ENCODE measurements around the gene CUL1. TPM values are rescaled to one million over a fixed set of nuclear protein-coding genes. Genes with fewer than 3 reads are reported as not detected.

The CUL1 gene
- total RNA-seq, 1 experiment from 2014 or later = 43.6 TPM

GRCh38 chr7:148687555-148687954 is 11.1 kb upstream of the CUL1 start:
- ATAC-seq (no peak), DNase-seq (no peak)
- no TSS peak for BruUV-seq (replicated peaks)
- no peaks in the 10 kb centered on the region for H3K4me1 ChIP-seq (ENCODE audit: insufficient read depth, low read length)
- no peaks in the 10 kb centered on the region for H3K9me3 ChIP-seq (ENCODE audit: low read length)
- intact Hi-C loops (cut with micrococcal nuclease) = no loop called here
- no peaks in the 10 kb centered on the region for H3F3A ChIP-seq (ENCODE audit: low read length, unreplicated experiment)
- H3K9me2 ChIP-seq (replicated peaks; ENCODE audit: low read length) = no peaks in the 10 kb centered on the region
- no peak overlapping the region for H3K9ac ChIP-seq (ENCODE audit: low read length)
- no peaks in the 10 kb centered on the region for H3K27me3 ChIP-seq (ENCODE audit: low read length)
- TF ChIP-seq CTCF (conservative IDR thresholded peaks at IDR 0.05; ENCODE audit: low read depth, low read length) = no peak
- TF ChIP-seq EZH2 (IDR thresholded peaks at IDR 0.05; ENCODE audit: low read length, unreplicated experiment) = no peak
- TF ChIP-seq EZH2phosphoT487 (IDR thresholded peaks at IDR 0.05; ENCODE audit: borderline replicate concordance, low read length) = no peak
- no peaks in the 10 kb centered on the region for H3K79me2 ChIP-seq (ENCODE audit: low read length)
- no peaks in the 10 kb centered on the region for H4K20me1 ChIP-seq (ENCODE audit: low read length)
- H2AFZ ChIP-seq (ENCODE audit: low read length) = no peak overlapping the region
- CTCF ChIA-PET = no interaction called here
- H3K4me3 ChIP-seq (ENCODE audit: low read length) = no peak overlapping the region
- POLR2A ChIA-PET (ENCODE audit: unreplicated experiment) = no interaction called here
- no peak overlapping the region for H3K27ac ChIP-seq (ENCODE audit: low read length)
- H3K36me3 ChIP-seq (ENCODE audit: low read depth, low read length) = no peaks in the 10 kb centered on the region
- no peak overlapping the region for H3K4me2 ChIP-seq (ENCODE audit: low read length)

- intact Hi-C loops (cut with micrococcal nuclease) = no loop called here
- H4K20me1 ChIP-seq (ENCODE audit: low read length) = no peaks in the 10 kb centered on the region
- DNase-seq = no peak
- BruUV-seq (replicated peaks) = no TSS peak
- H3K27ac ChIP-seq (ENCODE audit: low read length) = no peak overlapping the region
- no peak overlapping the region for H3K4me2 ChIP-seq (ENCODE audit: low read length)
- no peaks in the 10 kb centered on the region for H3K36me3 ChIP-seq (ENCODE audit: low read depth, low read length)
- H3K9me2 ChIP-seq (replicated peaks; ENCODE audit: low read length) = no peaks in the 10 kb centered on the region
- no peak overlapping the region for H3K4me3 ChIP-seq (ENCODE audit: low read length)
- POLR2A ChIA-PET (ENCODE audit: unreplicated experiment) = no interaction called here
- TF ChIP-seq CTCF (conservative IDR thresholded peaks at IDR 0.05; ENCODE audit: low read depth, low read length) (no peak), EZH2phosphoT487 (IDR thresholded peaks at IDR 0.05; ENCODE audit: borderline replicate concordance, low read length) (no peak), EZH2 (IDR thresholded peaks at IDR 0.05; ENCODE audit: low read length, unreplicated experiment) (no peak)
- H3K27me3 ChIP-seq (ENCODE audit: low read length) = no peaks in the 10 kb centered on the region
- no peak overlapping the region for H2AFZ ChIP-seq (ENCODE audit: low read length)
- H3K9me3 ChIP-seq (ENCODE audit: low read length) = no peaks in the 10 kb centered on the region
- no peaks in the 10 kb centered on the region for H3K4me1 ChIP-seq (ENCODE audit: insufficient read depth, low read length)
- no peak for ATAC-seq
- H3K79me2 ChIP-seq (ENCODE audit: low read length) = no peaks in the 10 kb centered on the region
- H3K9ac ChIP-seq (ENCODE audit: low read length) = no peak overlapping the region
- H3F3A ChIP-seq (ENCODE audit: low read length, unreplicated experiment) = no peaks in the 10 kb centered on the region
- CTCF ChIA-PET = no interaction called here
Observed at GRCh38 chr7:148688526-148688925, 10.2 kb upstream of the CUL1 start.

- H3K27me3 ChIP-seq (ENCODE audit: low read length) = no peaks in the 10 kb centered on the region
- H3K36me3 ChIP-seq (ENCODE audit: low read depth, low read length) = no peaks in the 10 kb centered on the region
- H3K4me2 ChIP-seq (ENCODE audit: low read length) = no peak overlapping the region
- BruUV-seq (replicated peaks) = no TSS peak
- no peak for DNase-seq
- H3K9me2 ChIP-seq (replicated peaks; ENCODE audit: low read length) = no peaks in the 10 kb centered on the region
- peaks cover 9% of the 10 kb centered on the region for H3K4me1 ChIP-seq (ENCODE audit: insufficient read depth, low read length)
- H3K79me2 ChIP-seq (ENCODE audit: low read length) = peaks cover 12% of the 10 kb centered on the region
- intact Hi-C loops (cut with micrococcal nuclease) = no loop called here
- H3F3A ChIP-seq (ENCODE audit: low read length, unreplicated experiment) = no peaks in the 10 kb centered on the region
- no peak for ATAC-seq
- no peak overlapping the region for H3K27ac ChIP-seq (ENCODE audit: low read length)
- H3K4me3 ChIP-seq (ENCODE audit: low read length) = no peak overlapping the region
- H3K9me3 ChIP-seq (ENCODE audit: low read length) = no peaks in the 10 kb centered on the region
- no peak overlapping the region for H2AFZ ChIP-seq (ENCODE audit: low read length)
- no peak overlapping the region for H3K9ac ChIP-seq (ENCODE audit: low read length)
- H4K20me1 ChIP-seq (ENCODE audit: low read length) = no peaks in the 10 kb centered on the region
- ChIA-PET POLR2A (ENCODE audit: unreplicated experiment) (no interaction called here), CTCF (no interaction called here)
- TF ChIP-seq CTCF (conservative IDR thresholded peaks at IDR 0.05; ENCODE audit: low read depth, low read length) (no peak), EZH2phosphoT487 (IDR thresholded peaks at IDR 0.05; ENCODE audit: borderline replicate concordance, low read length) (no peak), EZH2 (IDR thresholded peaks at IDR 0.05; ENCODE audit: low read length, unreplicated experiment) (no peak)
Observed at GRCh38 chr7:148693651-148694050, 5.1 kb upstream of the CUL1 start.

Measured in PC-3 (cell line).